Tibial artery (tissue), 4 donors: Measurements from ENCODE around the gene NMT1.

Experiments used
- DNase-seq, 2 donors: peaks; one replicate each; pipeline ENCODE4 v3.0.0-alpha.2; 2019
- H3K27ac ChIP-seq, 2 donors: fragments of 200-600 bp; sonication (generic) in 1 of 2; 1 replicate in 1 of 2; 2 replicates in 1 of 2; pipeline ENCODE4 v1.5.1; 2018 to 2019; ENCODE audit warnings: mild to moderate bottlenecking in 1 of 2
- H3K27me3 ChIP-seq, 2 donors: fragments of 200-600 bp; sonication (generic) in 1 of 2; one replicate each; pipeline versions ENCODE4 v1.5.1 to v1.6.0; 2016 to 2019
- H3K36me3 ChIP-seq, 3 donors: fragments of 200-600 bp; sonication (generic) in 2 of 3; one replicate each; pipeline ENCODE4 v1.5.1; 2016 to 2019; ENCODE audit warnings: mild to moderate bottlenecking in 2 of 3
- H3K4me1 ChIP-seq, 4 donors: fragments of 200-600 bp; sonication (generic) in 2 of 4; 1 replicate in 3 of 4; 2 replicates in 1 of 4; pipeline ENCODE4 v1.5.1; 2016 to 2019
- H3K4me3 ChIP-seq, 2 donors: fragments of 200-600 bp; sonication (generic) in 1 of 2; 1 replicate in 1 of 2; 2 replicates in 1 of 2; pipeline ENCODE4 v1.5.1; 2018 to 2019; ENCODE audit warnings: mild to moderate bottlenecking in 2 of 2
- H3K9me3 ChIP-seq, 3 donors: fragments of 200-600 bp; sonication (generic) in 1 of 3; one replicate each; pipeline ENCODE4 v1.5.1; 2016 to 2019
- CTCF ChIP-seq, 2 experiments: fragments of 200-600 bp in 1 of 2; fragments of 450-650 bp in 1 of 2; IDR thresholded peaks; one replicate each; pipeline ENCODE4 v1.5.1; 2017 to 2019; ENCODE audit warnings: antibody characterized with exemption in 2 of 2, mild to moderate bottlenecking in 1 of 2, moderate library complexity in 1 of 2
- intact Hi-C: fragments of 100-400 bp; cut with DNase I; formaldehyde crosslinking; loops from one replicate; pipeline ENCODE4 v1.15.0; 2023; ENCODE audit warnings: low total_unique reads

NMT1 gene

DNA sequence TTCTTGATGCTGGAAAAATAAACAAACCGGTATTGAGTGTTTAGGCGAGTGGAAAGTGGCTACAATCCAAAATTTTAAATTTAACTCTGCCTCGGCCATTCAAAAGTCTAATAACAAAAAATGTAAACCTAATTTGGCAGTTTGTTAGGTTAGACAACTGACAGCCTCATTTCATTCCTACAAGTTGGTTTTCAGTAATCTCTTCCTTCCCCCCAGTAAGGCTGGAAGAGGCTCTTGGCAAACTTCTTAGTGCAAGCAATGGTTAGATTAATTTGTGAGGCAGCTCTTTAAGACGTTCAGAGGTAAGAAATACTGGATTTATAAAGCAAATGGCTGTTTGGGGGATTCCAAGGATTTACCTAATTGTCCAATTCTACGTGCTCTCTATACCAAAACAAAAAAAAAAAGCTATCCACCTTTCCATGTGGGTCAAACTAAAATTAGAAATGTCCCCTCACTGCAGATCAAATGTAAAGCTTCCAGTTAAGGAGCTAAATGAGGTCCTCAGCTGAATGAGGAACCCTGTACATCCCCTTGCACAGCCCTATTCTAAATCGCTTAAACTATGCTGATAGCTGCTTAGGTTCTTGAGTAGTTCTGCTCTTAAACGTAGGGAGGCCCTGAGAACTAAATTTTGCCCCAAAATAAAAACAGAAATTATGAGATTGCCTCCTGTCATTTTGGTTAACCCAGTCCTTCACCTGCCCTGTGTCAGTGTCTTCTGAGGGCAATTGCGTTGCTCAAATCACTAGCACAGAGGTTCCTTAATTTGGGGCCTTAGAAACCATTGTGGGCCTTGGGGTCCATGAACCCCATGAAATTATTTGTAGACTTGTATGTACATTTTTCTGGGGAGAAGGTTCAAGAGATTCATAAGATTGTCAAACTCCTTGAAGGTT, 90.0 kb downstream of the NMT1 start:
- TF ChIP-seq CTCF (IDR thresholded peaks at IDR 0.05): no peak
- intact Hi-C loops: no loop called here
- Histone ChIP-seq H3K36me3 (no peaks in the 10 kb centered on the region), H3K27me3 (no peaks in the 10 kb centered on the region), H3K9me3 (no peaks in the 10 kb centered on the region), H3K4me3 (peak overlapping the region; percentile 74 to 78), H3K4me1 (peaks cover 0 to 61% (median 39%) of the 10 kb centered on the region in 4 donors), H3K27ac (peak overlapping the region; percentile 95 to 97)
- DNase-seq: no peak

DNA sequence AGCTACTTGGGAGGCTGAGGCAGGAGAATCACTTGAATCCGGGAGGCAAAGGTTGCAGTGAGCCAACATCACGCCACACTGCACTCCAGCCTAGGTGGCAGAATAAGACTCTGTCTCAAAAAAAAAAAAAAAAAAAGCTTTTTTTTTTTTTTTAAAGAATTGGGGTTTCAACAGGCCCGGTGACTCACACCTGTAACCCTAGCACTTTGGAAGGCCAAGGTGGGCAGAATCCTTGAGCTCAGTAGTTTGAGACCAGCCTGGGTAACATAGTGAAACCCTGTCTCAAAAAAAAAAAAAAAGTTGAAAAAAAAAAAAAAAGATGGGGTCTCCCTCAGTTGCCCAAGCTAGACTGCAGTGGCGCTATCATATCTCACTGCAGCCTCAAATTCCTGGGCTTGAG, 93.9 kb downstream of the NMT1 start:
- no peaks in the 10 kb centered on the region for H3K9me3 ChIP-seq
- peaks cover 0 to 90% (median 54%) of the 10 kb centered on the region in 4 donors for H3K4me1 ChIP-seq
- TF ChIP-seq CTCF (IDR thresholded peaks at IDR 0.05): no peak
- no peaks in the 10 kb centered on the region for H3K27me3 ChIP-seq
- H3K4me3 ChIP-seq: no peak overlapping the region
- intact Hi-C loops: no loop called here
- no peak overlapping the region for H3K27ac ChIP-seq
- DNase-seq: no peak
- no peaks in the 10 kb centered on the region for H3K36me3 ChIP-seq

- Histone ChIP-seq H3K4me1 (peaks cover 0 to 89% (median 55%) of the 10 kb centered on the region in 4 donors), H3K27me3 (no peaks in the 10 kb centered on the region), H3K9me3 (no peaks in the 10 kb centered on the region), H3K4me3 (no peak overlapping the region), H3K27ac (peak overlapping the region; percentile 9 to 26), H3K36me3 (no peaks in the 10 kb centered on the region)
- no peak for TF ChIP-seq CTCF (IDR thresholded peaks at IDR 0.05)
- intact Hi-C loops: no loop called here
- DNase-seq: no peak
Measured at GRCh38 chr17:45155483-45155882, 94.4 kb downstream of the NMT1 start.

GRCh38 chr17:45156242-45156641, 95.1 kb downstream of the NMT1 start:
- no peaks in the 10 kb centered on the region for H3K27me3 ChIP-seq
- H3K9me3 ChIP-seq: no peaks in the 10 kb centered on the region
- no peak for DNase-seq
- no peak for TF ChIP-seq CTCF (IDR thresholded peaks at IDR 0.05)
- peaks cover 0 to 81% (median 49%) of the 10 kb centered on the region in 4 donors for H3K4me1 ChIP-seq
- no peak overlapping the region for H3K27ac ChIP-seq
- H3K4me3 ChIP-seq: no peak overlapping the region
- no peaks in the 10 kb centered on the region for H3K36me3 ChIP-seq
- intact Hi-C loops: no loop called here
